Ovary (tissue), 9 donors: ENCODE measurements around the gene SFTPA2. TPM values are rescaled to one million over a fixed set of nuclear protein-coding genes. Genes with fewer than 3 reads are reported as not detected.
"Not testable (repeated sequence)": the region's sequence is repeated elsewhere in the genome, so short reads cannot be mapped to it uniquely, and the experiment has no call there.

Experiments used
- DNase-seq, 5 donors: peaks; one replicate each; pipeline ENCODE4 v3.0.0-alpha.2; 2019 to 2020
- H3K27ac ChIP-seq, 2 donors: fragments of 200-600 bp; one replicate each; pipeline versions ENCODE4 v1.5.1 to v1.8.0; 2019 to 2022
- H3K27me3 ChIP-seq: fragments of 200-600 bp; one replicate; pipeline ENCODE4 v1.8.0; 2022
- H3K36me3 ChIP-seq: fragments of 200-600 bp; sonication (generic); one replicate; pipeline ENCODE4 v1.5.1; 2019
- H3K4me1 ChIP-seq: one replicate; pipeline ENCODE4 v1.8.1; 2013; ENCODE audit warnings: mild to moderate bottlenecking, moderate library complexity; ENCODE audit not compliant: insufficient read depth
- H3K4me3 ChIP-seq: fragments of 200-600 bp; sonication (generic); one replicate; pipeline ENCODE4 v1.5.1; 2017
- H3K9me3 ChIP-seq, 2 donors: fragments of 200-600 bp in 1 of 2; sonication (generic) in 1 of 2; one replicate each; pipeline versions ENCODE4 v1.5.1 to v1.8.1; 2013 to 2019; ENCODE audit warnings: mild to moderate bottlenecking in 1 of 2, moderate library complexity in 1 of 2
- CTCF ChIP-seq, 3 donors: fragments of 450-650 bp in 2 of 3; fragments of 200-600 bp in 1 of 3; IDR thresholded peaks; one replicate each; pipeline versions ENCODE4 v1.5.1 to v1.8.0; 2016 to 2022; ENCODE audit warnings: antibody characterized with exemption in 3 of 3, mild to moderate bottlenecking in 1 of 3
- EP300 ChIP-seq: sonication (generic); formaldehyde crosslinking; IDR thresholded peaks from one replicate; pipeline ENCODE4 v1.6.1; 2017; ENCODE audit warnings: antibody characterized with exemption
- POLR2A ChIP-seq: fragments of 450-650 bp; IDR thresholded peaks from one replicate; pipeline ENCODE4 v1.6.1; 2017; ENCODE audit warnings: antibody characterized with exemption, mild to moderate bottlenecking, moderate library complexity
- WGBS, 3 donors: extraction: QIAGEN DNeasy Blood & Tissue Kit in 1 of 3; methylation state at CpG; one replicate each; pipeline versions ENCODE4 v1.1.5 to v1.1.7; 2013 to 2017; 5-methylcytosine and 5-hydroxymethylcytosine counted together
- intact Hi-C, 4 donors: fragments of 100-400 bp; cut with DNase I; formaldehyde crosslinking; loops; one replicate each; pipeline versions ENCODE4 v1.11.0 to v1.15.1; 2022 to 2023
- polyA plus RNA-seq, 2 donors: library from polyadenylated mRNA; stranded (reverse); fragments of 200-250 nt in 1 of 2; fragments of 350-450 nt in 1 of 2; fragmentation: Illumina TruSeq in 1 of 2; extraction: RNeasy Lipid Tissue Mini Kit (QIAGEN cat#74804) in 1 of 2; gene quantifications; one replicate each; pipeline ENCODE4 v1.2.3, GENCODE V29; 2013 to 2014
- total RNA-seq, 7 donors: library from RNA; depleted of rRNA in 2 of 7; stranded (reverse); fragments of >200 nt in 2 of 7; fragmentation: NEBNext Ultra II Directional in 3 of 7; extraction: Animal tissue kit (Norgen Biotek cat#: 25700) in 3 of 7; gene quantifications; one replicate each; pipeline versions ENCODE4 v1.1.0 to v1.2.4, GENCODE V29; 2016 to 2023
- donor health status: DM: no; HTN: no; CAD: no; lungs with moderate emphysema.
- donor health status: DM: no; HTN: no; CAD: no.
- donor health status: Bipolar disorder and iron deficiency.
- donor health status: DM: yes; HTN: yes; CAD: no.
- donor health status: DM: no; HTN: no; CAD: no.
- donor health status: DM: yes; HTN: yes; CAD: no.

SFTPA2 gene
- total and polyA plus RNA-seq, 9 donors, result 0.04 to 9.1 (median 0.48) TPM; not detected in 2

GRCh38 chr10:79562135-79562756 is 2.0 kb upstream of the SFTPA2 start:
- DNase-seq, result peak; percentile 21 to 61 (median 50)

GRCh38 chr10:79561257-79561656 is 1.1 kb upstream of the SFTPA2 start:
- Histone ChIP-seq H3K4me1 (no peaks in the 10 kb centered on the region), H3K36me3 (no peaks in the 10 kb centered on the region), H3K9me3 (no peaks in the 10 kb centered on the region), H3K27me3 (no peaks in the 10 kb centered on the region), H3K4me3 (no peak overlapping the region), H3K27ac (no peak overlapping the region)
- intact Hi-C loops, result no loop called here
- no peak for DNase-seq
- WGBS, 3 donors, result 80 to 94% (median 87%) methylated on average over 3 of the region's 3 CpGs
- TF ChIP-seq EP300 (no peak), CTCF (IDR thresholded peaks at IDR 0.05) (no peak), POLR2A (no peak)

More at GRCh38 chr10:79562135-79562756, 2.0 kb upstream of the SFTPA2 start:
- Histone ChIP-seq H3K27me3 (no peaks in the 10 kb centered on the region), H3K36me3 (no peaks in the 10 kb centered on the region), H3K9me3 (no peaks in the 10 kb centered on the region), H3K4me3 (no peak overlapping the region), H3K4me1 (no peaks in the 10 kb centered on the region), H3K27ac (no peak overlapping the region)
- intact Hi-C loops, result no loop called here
- TF ChIP-seq CTCF (IDR thresholded peaks at IDR 0.05), result peak in 1 of 3 donors; percentile 21
- TF ChIP-seq POLR2A, result no peak
- 11 to 17% (median 12%) methylated on average over 17 of the region's 17 CpGs for WGBS, 3 donors

- Histone ChIP-seq H3K27me3 (no peaks in the 10 kb centered on the region), H3K4me1 (no peaks in the 10 kb centered on the region), H3K9me3 (no peaks in the 10 kb centered on the region), H3K36me3 (no peaks in the 10 kb centered on the region), H3K4me3 (no peak overlapping the region), H3K27ac (no peak overlapping the region)
- WGBS, 3 donors, result 79 to 88% (median 86%) methylated on average over 2 of the region's 2 CpGs
- no peak for DNase-seq
- no peak for TF ChIP-seq CTCF (IDR thresholded peaks at IDR 0.05)
- no peak for TF ChIP-seq EP300
- TF ChIP-seq POLR2A, result no peak
- intact Hi-C loops, result no loop called here
These were observed 481 bp downstream of the SFTPA2 start for GRCh38 chr10:79559726-79560125.

- DNase-seq, H3K4me3 ChIP-seq, H3K27me3 ChIP-seq, H3K9me3 ChIP-seq, H3K27ac ChIP-seq, H3K4me1 ChIP-seq, H3K36me3 ChIP-seq: not testable (repeated sequence)
- intact Hi-C loops, result loop anchor here in 1 of 4 donors (2.0 kb wide), 1 partner anchor 58 kb away; no protein-coding TSS in a partner anchor
- WGBS, 3 donors, result 72 to 88% (median 74%) methylated on average over 3 of the region's 3 CpGs
These were observed 3.2 kb downstream of the SFTPA2 start for GRCh38 chr10:79556961-79557360.
